Mucosa of descending colon (tissue), 3 donors: ENCODE data around the gene THADA. TPM values are rescaled to one million over a fixed set of nuclear protein-coding genes. Genes with fewer than 3 reads are reported as not detected.
A peak's percentile ranks its signal among the peaks of the same experiment; 100 is the strongest.

Experiments used
- ATAC-seq: fragments of 200-7000 bp; cut with Tn5 transposase; one replicate; pipeline ENCODE4 v1.9.1; 2020; ENCODE audit warnings: mild to moderate bottlenecking, moderate library complexity
- DNase-seq, 3 donors: peaks; one replicate each; pipeline ENCODE4 v3.0.0-alpha.2; 2020
- H3K36me3 ChIP-seq: fragments of 200-600 bp; one replicate; pipeline ENCODE4 v1.8.0; 2021; ENCODE audit warnings: low read depth, mild to moderate bottlenecking
- H3K4me1 ChIP-seq: fragments of 200-600 bp; one replicate; pipeline ENCODE4 v1.8.0; 2021; ENCODE audit warnings: low read depth, mild to moderate bottlenecking
- H3K4me3 ChIP-seq: fragments of 200-600 bp; one replicate; pipeline ENCODE4 v1.8.0; 2021; ENCODE audit warnings: mild to moderate bottlenecking
- H3K9me3 ChIP-seq: fragments of 200-600 bp; one replicate; pipeline ENCODE4 v1.8.0; 2021; ENCODE audit warnings: mild to moderate bottlenecking
- CTCF ChIP-seq: fragments of 200-600 bp; IDR thresholded peaks from one replicate; pipeline ENCODE4 v1.8.0; 2022; ENCODE audit warnings: antibody characterized with exemption, mild to moderate bottlenecking
- intact Hi-C, 2 donors: fragments of 100-400 bp; cut with DNase I in 1 of 2; cut with micrococcal nuclease in 1 of 2; formaldehyde crosslinking; loops; one replicate each; pipeline versions ENCODE4 v1.11.0 to v1.11.1; 2022; cut with DNase I, micrococcal nuclease
- total RNA-seq, 3 donors: library from RNA; stranded (reverse); fragmentation: NEBNext Ultra II Directional in 2 of 3; extraction: Animal tissue kit (Norgen Biotek cat#: 25700) in 2 of 3; gene quantifications; one replicate each; pipeline versions ENCODE4 v1.2.1 to v1.2.4, GENCODE V29; 2021 to 2023
- donor health status: DM: no; HTN: no; CAD: no; lungs with moderate emphysema.
- donor health status: DM: no; HTN: no; CAD: no.
- donor health status: DM: no; HTN: yes; CAD: no.

Gene THADA
- total RNA-seq, 3 donors from 2014 or later, result 20.1 to 26.7 (median 25.3) TPM

- intact Hi-C loops, result no loop called here
- no peaks in the 10 kb centered on the region for H3K4me1 ChIP-seq
- no peak for ATAC-seq
- TF ChIP-seq CTCF, result no peak
- no peaks in the 10 kb centered on the region for H3K9me3 ChIP-seq
- H3K36me3 ChIP-seq, result no peaks in the 10 kb centered on the region
- peak in 1 of 3 donors; percentile 12 for DNase-seq
- no peak overlapping the region for H3K4me3 ChIP-seq
These were observed 17.1 kb upstream of the THADA start for GRCh38 chr2:43612944-43613343.

- DNase-seq (peak in 2 of 3 donors; percentile 68 to 86), ATAC-seq (peak; percentile 90)
- peak; percentile 57 for TF ChIP-seq CTCF
- no peak overlapping the region for H3K4me3 ChIP-seq
- H3K4me1 ChIP-seq, result no peaks in the 10 kb centered on the region
- intact Hi-C loops, result no loop called here
- H3K36me3 ChIP-seq, result no peaks in the 10 kb centered on the region
- no peaks in the 10 kb centered on the region for H3K9me3 ChIP-seq
These were observed 16.4 kb upstream of the THADA start for GRCh38 chr2:43611987-43612894.

GRCh38 chr2:43610361-43610760 is 14.5 kb upstream of the THADA start:
- Histone ChIP-seq H3K36me3 (no peaks in the 10 kb centered on the region), H3K9me3 (no peaks in the 10 kb centered on the region), H3K4me3 (no peak overlapping the region), H3K4me1 (no peaks in the 10 kb centered on the region)
- intact Hi-C loops, result no loop called here
- TF ChIP-seq CTCF, result no peak
- ATAC-seq (no peak), DNase-seq (no peak)

GRCh38 chr2:43609290-43609918 is 13.6 kb upstream of the THADA start:
- ATAC-seq, result peak; percentile 77
- no peaks in the 10 kb centered on the region for H3K36me3 ChIP-seq
- peak; percentile 33 for TF ChIP-seq CTCF
- no peak overlapping the region for H3K4me3 ChIP-seq
- no peaks in the 10 kb centered on the region for H3K4me1 ChIP-seq
- DNase-seq, result peak in 1 of 3 donors; percentile 66
- intact Hi-C loops, result no loop called here
- no peaks in the 10 kb centered on the region for H3K9me3 ChIP-seq

GRCh38 chr2:43605851-43606250 is 10.0 kb upstream of the THADA start:
- no peak for ATAC-seq
- TF ChIP-seq CTCF, result no peak
- no peak for DNase-seq
- intact Hi-C loops, result no loop called here
- Histone ChIP-seq H3K4me3 (no peak overlapping the region), H3K36me3 (no peaks in the 10 kb centered on the region), H3K4me1 (no peaks in the 10 kb centered on the region), H3K9me3 (no peaks in the 10 kb centered on the region)
